K562 (cell line): ENCODE results near the gene BCL11A.

Experiments
- BHLHE40 ChIP-seq: IDR thresholded peaks from 2 replicates; pipeline ENCODE4 v1.6.1; 2011; ENCODE audit warnings: low read length, improper control_type of control experiment
- ERF ChIP-seq: fragments of 450-650 bp; formaldehyde crosslinking; IDR thresholded peaks from 2 replicates; pipeline ENCODE4 v1.4.0; 2020; ENCODE audit warnings: mild to moderate bottlenecking, mixed read lengths
- HMG20B ChIP-seq: fragments of 250-450 bp; sonication (Bioruptor Pico); IDR thresholded peaks from 2 replicates; pipeline ENCODE4 v1.5.0; 2021; ENCODE audit warnings: mild to moderate bottlenecking
- PCBP2 ChIP-seq: fragments of 200-400 bp; formaldehyde crosslinking; IDR thresholded peaks from 2 replicates; pipeline ENCODE4 v1.6.1; 2018; ENCODE audit warnings: low read length, low read depth, mild to moderate bottlenecking, moderate library complexity; ENCODE audit not compliant: poor library complexity, severe bottlenecking
- SIN3A ChIP-seq, 2 experiments: fragments of 150-350 bp in 1 of 2; IDR thresholded peaks; 2 replicates each; pipeline ENCODE4 v1.6.1; 2011 to 2016; ENCODE audit warnings: borderline replicate concordance in 2 of 2, low read depth in 2 of 2, low read length in 2 of 2, mild to moderate bottlenecking in 2 of 2, moderate library complexity in 2 of 2; ENCODE audit not compliant: control insufficient read depth in 1 of 2
- SRF ChIP-seq, 2 experiments: fragments of 250-450, 450-650 bp in 1 of 2; sonication (Bioruptor Pico) in 1 of 2; sonication (generic) in 1 of 2; formaldehyde crosslinking; IDR thresholded peaks; 2 replicates each; pipeline versions ENCODE4 v1.5.0 to v1.5.1; 2020 to 2022; ENCODE audit warnings: mild to moderate bottlenecking in 1 of 2, missing genetic modification reagents in 1 of 2
- TAF1 ChIP-seq: IDR thresholded peaks from 2 replicates; pipeline ENCODE4 v1.6.1; 2011; ENCODE audit warnings: mild to moderate bottlenecking, low read length, moderate library complexity; ENCODE audit not compliant: insufficient read depth, control insufficient read depth, severe bottlenecking; ENCODE audit errors: extremely low read depth
- YY1 ChIP-seq, 3 experiments: IDR thresholded peaks; 2 replicates each; pipeline ENCODE4 v1.6.1; 2011; ENCODE audit warnings: low read length in 2 of 3, mild to moderate bottlenecking in 2 of 3, moderate library complexity in 2 of 3, borderline replicate concordance in 1 of 3, control low read depth in 1 of 3, low read depth in 1 of 3; ENCODE audit not compliant: insufficient read depth in 3 of 3, insufficient replicate concordance in 2 of 3, control insufficient read depth in 1 of 3, insufficient read length in 1 of 3; ENCODE audit errors: extremely low read depth in 1 of 3
- ZNF274 ChIP-seq: IDR thresholded peaks from 2 replicates; pipeline ENCODE4 v1.6.1; 2011; ENCODE audit warnings: low read depth, mild to moderate bottlenecking, low read length, moderate library complexity, borderline replicate concordance
- ZSCAN32 ChIP-seq: fragments of 450-650 bp; formaldehyde crosslinking; IDR thresholded peaks from 2 replicates; pipeline ENCODE4 v1.4.0; 2020; ENCODE audit warnings: mild to moderate bottlenecking, moderate library complexity
- TF ChIP-seq, protein P1 (sequence below): fragments of 250-450 bp; sonication (Bioruptor Pico); IDR thresholded peaks from 2 replicates; pipeline ENCODE4 v1.5.0; 2022; ENCODE audit warnings: mild to moderate bottlenecking
- TF ChIP-seq, protein P2 (sequence below): sonication (generic); formaldehyde crosslinking; IDR thresholded peaks from 2 replicates; pipeline ENCODE4 v1.8.1; 2023; ENCODE audit warnings: mild to moderate bottlenecking, missing genetic modification reagents, moderate library complexity
- TF ChIP-seq, protein P3 (sequence below), 2 experiments: fragments of 450-650 bp in 1 of 2; IDR thresholded peaks; 2 replicates each; pipeline ENCODE4 v1.6.1; 2011 to 2017; ENCODE audit warnings: low read depth in 2 of 2, antibody characterized with exemption in 1 of 2, borderline replicate concordance in 1 of 2, low read length in 1 of 2, mild to moderate bottlenecking in 1 of 2, mixed read lengths in 1 of 2; ENCODE audit not compliant: control insufficient read depth in 1 of 2
- TF ChIP-seq, protein P4 (sequence below): fragments of 250-450 bp; sonication (Bioruptor Pico); IDR thresholded peaks from 2 replicates; pipeline ENCODE4 v1.4.0; 2020

GRCh38 chr2:60440767-60441163 lies 112.7 kb downstream of the BCL11A start:
- TF ChIP-seq SRF (CRISPR knock-in tag; IDR thresholded peaks at IDR 0.05) (no peak), TAF1 (no peak), PCBP2 (no peak), YY1 (IDR thresholded peaks at IDR 0.05; ENCODE audit: borderline replicate concordance in 1 of 3, control insufficient read depth in 1 of 3, extremely low read depth in 1 of 3, insufficient read depth in 3 of 3, insufficient read length in 1 of 3, insufficient replicate concordance in 2 of 3, low read depth in 1 of 3, low read length in 2 of 3) (no peak), HMG20B (CRISPR knock-in tag) (no peak), ZSCAN32 (no peak), BHLHE40 (no peak), SIN3A (IDR thresholded peaks at IDR 0.05; ENCODE audit: borderline replicate concordance in 2 of 2, control insufficient read depth in 1 of 2, low read depth in 2 of 2, low read length in 2 of 2) (no peak), ZNF274 (no peak), ERF (no peak)
- TF ChIP-seq, protein P1, sequence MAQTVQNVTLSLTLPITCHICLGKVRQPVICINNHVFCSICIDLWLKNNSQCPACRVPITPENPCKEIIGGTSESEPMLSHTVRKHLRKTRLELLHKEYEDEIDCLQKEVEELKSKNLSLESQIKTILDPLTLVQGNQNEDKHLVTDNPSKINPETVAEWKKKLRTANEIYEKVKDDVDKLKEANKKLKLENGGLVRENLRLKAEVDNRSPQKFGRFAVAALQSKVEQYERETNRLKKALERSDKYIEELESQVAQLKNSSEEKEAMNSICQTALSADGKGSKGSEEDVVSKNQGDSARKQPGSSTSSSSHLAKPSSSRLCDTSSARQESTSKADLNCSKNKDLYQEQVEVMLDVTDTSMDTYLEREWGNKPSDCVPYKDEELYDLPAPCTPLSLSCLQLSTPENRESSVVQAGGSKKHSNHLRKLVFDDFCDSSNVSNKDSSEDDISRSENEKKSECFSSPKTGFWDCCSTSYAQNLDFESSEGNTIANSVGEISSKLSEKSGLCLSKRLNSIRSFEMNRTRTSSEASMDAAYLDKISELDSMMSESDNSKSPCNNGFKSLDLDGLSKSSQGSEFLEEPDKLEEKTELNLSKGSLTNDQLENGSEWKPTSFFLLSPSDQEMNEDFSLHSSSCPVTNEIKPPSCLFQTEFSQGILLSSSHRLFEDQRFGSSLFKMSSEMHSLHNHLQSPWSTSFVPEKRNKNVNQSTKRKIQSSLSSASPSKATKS (CRISPR knock-in tag) = no peak
- TF ChIP-seq, protein P2, sequence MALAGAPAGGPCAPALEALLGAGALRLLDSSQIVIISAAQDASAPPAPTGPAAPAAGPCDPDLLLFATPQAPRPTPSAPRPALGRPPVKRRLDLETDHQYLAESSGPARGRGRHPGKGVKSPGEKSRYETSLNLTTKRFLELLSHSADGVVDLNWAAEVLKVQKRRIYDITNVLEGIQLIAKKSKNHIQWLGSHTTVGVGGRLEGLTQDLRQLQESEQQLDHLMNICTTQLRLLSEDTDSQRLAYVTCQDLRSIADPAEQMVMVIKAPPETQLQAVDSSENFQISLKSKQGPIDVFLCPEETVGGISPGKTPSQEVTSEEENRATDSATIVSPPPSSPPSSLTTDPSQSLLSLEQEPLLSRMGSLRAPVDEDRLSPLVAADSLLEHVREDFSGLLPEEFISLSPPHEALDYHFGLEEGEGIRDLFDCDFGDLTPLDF (CRISPR knock-in tag) = no peak
- TF ChIP-seq, protein P3, sequence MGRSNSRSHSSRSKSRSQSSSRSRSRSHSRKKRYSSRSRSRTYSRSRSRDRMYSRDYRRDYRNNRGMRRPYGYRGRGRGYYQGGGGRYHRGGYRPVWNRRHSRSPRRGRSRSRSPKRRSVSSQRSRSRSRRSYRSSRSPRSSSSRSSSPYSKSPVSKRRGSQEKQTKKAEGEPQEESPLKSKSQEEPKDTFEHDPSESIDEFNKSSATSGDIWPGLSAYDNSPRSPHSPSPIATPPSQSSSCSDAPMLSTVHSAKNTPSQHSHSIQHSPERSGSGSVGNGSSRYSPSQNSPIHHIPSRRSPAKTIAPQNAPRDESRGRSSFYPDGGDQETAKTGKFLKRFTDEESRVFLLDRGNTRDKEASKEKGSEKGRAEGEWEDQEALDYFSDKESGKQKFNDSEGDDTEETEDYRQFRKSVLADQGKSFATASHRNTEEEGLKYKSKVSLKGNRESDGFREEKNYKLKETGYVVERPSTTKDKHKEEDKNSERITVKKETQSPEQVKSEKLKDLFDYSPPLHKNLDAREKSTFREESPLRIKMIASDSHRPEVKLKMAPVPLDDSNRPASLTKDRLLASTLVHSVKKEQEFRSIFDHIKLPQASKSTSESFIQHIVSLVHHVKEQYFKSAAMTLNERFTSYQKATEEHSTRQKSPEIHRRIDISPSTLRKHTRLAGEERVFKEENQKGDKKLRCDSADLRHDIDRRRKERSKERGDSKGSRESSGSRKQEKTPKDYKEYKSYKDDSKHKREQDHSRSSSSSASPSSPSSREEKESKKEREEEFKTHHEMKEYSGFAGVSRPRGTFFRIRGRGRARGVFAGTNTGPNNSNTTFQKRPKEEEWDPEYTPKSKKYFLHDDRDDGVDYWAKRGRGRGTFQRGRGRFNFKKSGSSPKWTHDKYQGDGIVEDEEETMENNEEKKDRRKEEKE (IDR thresholded peaks at IDR 0.05; ENCODE audit: borderline replicate concordance in 1 of 2, control insufficient read depth in 1 of 2, low read depth in 2 of 2, low read length in 1 of 2) = no peak
- TF ChIP-seq, protein P4, sequence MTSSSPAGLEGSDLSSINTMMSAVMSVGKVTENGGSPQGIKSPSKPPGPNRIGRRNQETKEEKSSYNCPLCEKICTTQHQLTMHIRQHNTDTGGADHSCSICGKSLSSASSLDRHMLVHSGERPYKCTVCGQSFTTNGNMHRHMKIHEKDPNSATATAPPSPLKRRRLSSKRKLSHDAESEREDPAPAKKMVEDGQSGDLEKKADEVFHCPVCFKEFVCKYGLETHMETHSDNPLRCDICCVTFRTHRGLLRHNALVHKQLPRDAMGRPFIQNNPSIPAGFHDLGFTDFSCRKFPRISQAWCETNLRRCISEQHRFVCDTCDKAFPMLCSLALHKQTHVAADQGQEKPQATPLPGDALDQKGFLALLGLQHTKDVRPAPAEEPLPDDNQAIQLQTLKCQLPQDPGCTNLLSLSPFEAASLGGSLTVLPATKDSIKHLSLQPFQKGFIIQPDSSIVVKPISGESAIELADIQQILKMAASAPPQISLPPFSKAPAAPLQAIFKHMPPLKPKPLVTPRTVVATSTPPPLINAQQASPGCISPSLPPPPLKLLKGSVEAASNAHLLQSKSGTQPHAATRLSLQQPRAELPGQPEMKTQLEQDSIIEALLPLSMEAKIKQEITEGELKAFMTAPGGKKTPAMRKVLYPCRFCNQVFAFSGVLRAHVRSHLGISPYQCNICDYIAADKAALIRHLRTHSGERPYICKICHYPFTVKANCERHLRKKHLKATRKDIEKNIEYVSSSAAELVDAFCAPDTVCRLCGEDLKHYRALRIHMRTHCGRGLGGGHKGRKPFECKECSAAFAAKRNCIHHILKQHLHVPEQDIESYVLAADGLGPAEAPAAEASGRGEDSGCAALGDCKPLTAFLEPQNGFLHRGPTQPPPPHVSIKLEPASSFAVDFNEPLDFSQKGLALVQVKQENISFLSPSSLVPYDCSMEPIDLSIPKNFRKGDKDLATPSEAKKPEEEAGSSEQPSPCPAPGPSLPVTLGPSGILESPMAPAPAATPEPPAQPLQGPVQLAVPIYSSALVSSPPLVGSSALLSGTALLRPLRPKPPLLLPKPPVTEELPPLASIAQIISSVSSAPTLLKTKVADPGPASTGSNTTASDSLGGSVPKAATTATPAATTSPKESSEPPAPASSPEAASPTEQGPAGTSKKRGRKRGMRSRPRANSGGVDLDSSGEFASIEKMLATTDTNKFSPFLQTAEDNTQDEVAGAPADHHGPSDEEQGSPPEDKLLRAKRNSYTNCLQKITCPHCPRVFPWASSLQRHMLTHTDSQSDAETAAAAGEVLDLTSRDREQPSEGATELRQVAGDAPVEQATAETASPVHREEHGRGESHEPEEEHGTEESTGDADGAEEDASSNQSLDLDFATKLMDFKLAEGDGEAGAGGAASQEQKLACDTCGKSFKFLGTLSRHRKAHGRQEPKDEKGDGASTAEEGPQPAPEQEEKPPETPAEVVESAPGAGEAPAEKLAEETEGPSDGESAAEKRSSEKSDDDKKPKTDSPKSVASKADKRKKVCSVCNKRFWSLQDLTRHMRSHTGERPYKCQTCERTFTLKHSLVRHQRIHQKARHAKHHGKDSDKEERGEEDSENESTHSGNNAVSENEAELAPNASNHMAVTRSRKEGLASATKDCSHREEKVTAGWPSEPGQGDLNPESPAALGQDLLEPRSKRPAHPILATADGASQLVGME (CRISPR knock-in tag) = no peak
